HepG2 (cell line): ENCODE results near the gene ARHGEF10L. TPM values are rescaled to one million over a fixed set of nuclear protein-coding genes. Genes with fewer than 3 reads are reported as not detected.

ENCODE experiments used
- ASH2L ChIP-seq: fragments of 300-600, 200-600 bp; sonication (generic); IDR thresholded peaks from 2 replicates; pipeline ENCODE4 v1.7.0; 2017; ENCODE audit warnings: low read depth, mild to moderate bottlenecking, moderate library complexity, mixed read lengths, low read length; ENCODE audit not compliant: insufficient read length
- CREB3 ChIP-seq: sonication (generic); formaldehyde crosslinking; IDR thresholded peaks from 2 replicates; pipeline ENCODE4 v1.5.0; 2020; ENCODE audit warnings: missing genetic modification reagents
- CTCF ChIP-seq: sonication (generic); formaldehyde crosslinking; IDR thresholded peaks from 2 replicates; pipeline ENCODE4 v1.5.0; 2020; ENCODE audit warnings: mild to moderate bottlenecking, missing genetic modification reagents, moderate library complexity
- ELF3 ChIP-seq: IDR thresholded peaks from 2 replicates; pipeline ENCODE4 v1.6.1; 2016; ENCODE audit warnings: missing genetic modification reagents, missing compliant biosample characterization
- ETV5 ChIP-seq: IDR thresholded peaks from 2 replicates; pipeline ENCODE4 v1.6.1; 2018; ENCODE audit warnings: missing biosample characterization, missing genetic modification reagents, inconsistent platforms, borderline replicate concordance
- HINFP ChIP-seq: sonication (generic); formaldehyde crosslinking; IDR thresholded peaks from 2 replicates; pipeline ENCODE4 v1.4.0; 2020; ENCODE audit warnings: low read depth, mild to moderate bottlenecking, missing genetic modification reagents
- HOXA3 ChIP-seq: sonication (generic); formaldehyde crosslinking; IDR thresholded peaks from 2 replicates; pipeline ENCODE4 v1.5.0; 2020; ENCODE audit warnings: missing genetic modification reagents
- KDM5A ChIP-seq: fragments of 200-600 bp; sonication (generic); IDR thresholded peaks from 2 replicates; pipeline ENCODE4 v1.7.0; 2018; ENCODE audit warnings: antibody characterized with exemption, mild to moderate bottlenecking, low read length, borderline replicate concordance
- POLR2A ChIP-seq, 2 experiments: IDR thresholded peaks; 2 replicates each; pipeline ENCODE4 v1.6.1; 2011; ENCODE audit warnings: low read depth in 2 of 2, low read length in 2 of 2, mild to moderate bottlenecking in 1 of 2, moderate library complexity in 1 of 2; ENCODE audit not compliant: insufficient read depth in 1 of 2
- POLR2AphosphoS5 ChIP-seq: IDR thresholded peaks from 2 replicates; pipeline ENCODE4 v1.6.1; 2012; ENCODE audit warnings: low read depth, low read length
- TBP ChIP-seq: sonication (generic); formaldehyde crosslinking; IDR thresholded peaks from 2 replicates; pipeline ENCODE4 v1.5.0; 2020; ENCODE audit warnings: missing genetic modification reagents
- XRCC5 ChIP-seq: fragments of 200-400 bp; formaldehyde crosslinking; optimal IDR thresholded peaks from 2 replicates; pipeline ENCODE3; 2017; ENCODE audit warnings: mild to moderate bottlenecking, low read length
- ZBTB7A ChIP-seq: sonication (generic); formaldehyde crosslinking; IDR thresholded peaks from 2 replicates; pipeline ENCODE4 v1.8.0; 2022; ENCODE audit warnings: mild to moderate bottlenecking, missing genetic modification reagents
- ZGPAT ChIP-seq: IDR thresholded peaks from 2 replicates; pipeline ENCODE4 v1.6.1; 2016; ENCODE audit warnings: mild to moderate bottlenecking
- ZNF12 ChIP-seq: sonication (generic); formaldehyde crosslinking; IDR thresholded peaks from 2 replicates; pipeline ENCODE4 v1.5.0; 2020; ENCODE audit warnings: missing genetic modification reagents
- ZNF687 ChIP-seq: sonication (generic); formaldehyde crosslinking; IDR thresholded peaks from 2 replicates; pipeline ENCODE4 v1.5.1; 2020; ENCODE audit warnings: mild to moderate bottlenecking, missing genetic modification reagents, moderate library complexity
- ZSCAN5A ChIP-seq: sonication (generic); formaldehyde crosslinking; IDR thresholded peaks from 2 replicates; pipeline ENCODE4 v1.8.0; 2022; ENCODE audit warnings: mild to moderate bottlenecking, missing genetic modification reagents, borderline replicate concordance
- polyA plus RNA-seq, 8 experiments: library from polyadenylated mRNA; depleted of rRNA in 3 of 8; stranded (reverse) in 7 of 8; unstranded in 1 of 8; fragments of >200 nt; fragmentation: Illumina TruSeq in 4 of 8; extraction: Trizol in 4 of 8; gene quantifications; 2 replicates each; pipeline versions ENCODE4 v1.2.1 to v1.2.3, GENCODE V29; 2011 to 2016; ENCODE audit warnings: low read depth in 4 of 8, missing spikeins in 1 of 8, mixed read lengths in 1 of 8; ENCODE audit not compliant: insufficient read depth in 1 of 8
- total RNA-seq, 5 experiments: library from RNA; depleted of rRNA; stranded (reverse); fragments of >200 nt; fragmentation: Illumina TruSeq; extraction: Trizol; gene quantifications; 2 replicates each; pipeline ENCODE4 v1.2.3, GENCODE V29; 2016; ENCODE audit warnings: low read depth in 1 of 5

The ARHGEF10L gene
- total and polyA plus RNA-seq, 2 of the 13 experiments (the other 11 are each of a cell fraction or from before 2014, with no cell fraction given): 46.5 to 78.3 TPM

GRCh38 chr1:17588048-17588871 is 48.8 kb downstream of the ARHGEF10L start (continued):
- TF ChIP-seq CTCF (CRISPR knock-in tag): 0 out of 2 replicates have a peak, but pooled peaks have one; percentile 18
- no peak for TF ChIP-seq HINFP (CRISPR knock-in tag)
- 0 out of 2 replicates have a peak, but pooled peaks have one; percentile 33 for TF ChIP-seq POLR2AphosphoS5
- TF ChIP-seq ASH2L: peak; percentile 15
- TF ChIP-seq ZNF12: 0 out of 2 replicates have a peak, but pooled peaks have one; percentile 44
- TF ChIP-seq HOXA3: peak; percentile 81
- no peak for TF ChIP-seq KDM5A
- TF ChIP-seq POLR2A (IDR thresholded peaks at IDR 0.05; ENCODE audit: insufficient read depth in 1 of 2, low read depth in 2 of 2, low read length in 2 of 2): peak in 1 of 2 experiments; percentile 62; a peak in 3 of 4 replicates
- TF ChIP-seq ZBTB7A: peak; percentile 47; the same call in 1 of the 2 replicates
- 0 out of 2 replicates have a peak, but pooled peaks have one; percentile 52 for TF ChIP-seq ZSCAN5A (CRISPR knock-in tag)
- TF ChIP-seq ETV5 (CRISPR knock-in tag): peak; percentile 44; the same call in 1 of the 2 replicates
- peak; percentile 28 for TF ChIP-seq XRCC5
- TF ChIP-seq CREB3: no peak
- no peak for TF ChIP-seq TBP (CRISPR knock-in tag)
- peak; percentile 75 for TF ChIP-seq ZGPAT
- TF ChIP-seq ZNF687: peak; percentile 96
- TF ChIP-seq ELF3 (CRISPR knock-in tag): peak; percentile 60
